DOHH2 (cell line): Measurements from ENCODE around the gene OR4B1.

ENCODE experiments used
- H3F3A ChIP-seq: fragments of 200-600 bp; sonication (generic), shearing (Covaris generic); 2 replicates; pipeline ENCODE4 v1.6.0; 2016; ENCODE audit warnings: antibody characterized with exemption, mild to moderate bottlenecking; ENCODE audit not compliant: control insufficient read depth, insufficient read depth
- H3K27ac ChIP-seq: fragments of 200-600 bp; sonication (generic); 2 replicates; pipeline ENCODE4 v1.5.1; 2014; ENCODE audit warnings: low read depth, mild to moderate bottlenecking, low read length, moderate library complexity
- H3K27me3 ChIP-seq: fragments of 200-600 bp; sonication (generic); 2 replicates; pipeline ENCODE4 v1.6.1; 2014; ENCODE audit warnings: mild to moderate bottlenecking, low read length, mixed read lengths; ENCODE audit not compliant: control insufficient read depth
- H3K36me3 ChIP-seq: fragments of 200-600 bp; sonication (generic); 2 replicates; pipeline ENCODE4 v1.6.1; 2014; ENCODE audit warnings: mild to moderate bottlenecking, low read length, moderate library complexity, mixed read lengths; ENCODE audit not compliant: control insufficient read depth
- H3K4me1 ChIP-seq: fragments of 200-600 bp; sonication (generic); 2 replicates; pipeline ENCODE4 v1.6.1; 2014; ENCODE audit warnings: mild to moderate bottlenecking, low read length, mixed read lengths; ENCODE audit not compliant: control insufficient read depth
- H3K4me2 ChIP-seq: fragments of 200-600 bp; sonication (generic); 2 replicates; pipeline ENCODE4 v1.6.0; 2014; ENCODE audit warnings: mild to moderate bottlenecking, low read length, moderate library complexity
- H3K4me3 ChIP-seq: fragments of 200-600 bp; sonication (generic); 2 replicates; pipeline ENCODE4 v1.5.1; 2014; ENCODE audit warnings: mild to moderate bottlenecking, low read length, mixed read lengths
- H3K79me2 ChIP-seq: fragments of 200-600 bp; sonication (generic); 2 replicates; pipeline ENCODE4 v1.6.1; 2014; ENCODE audit warnings: mild to moderate bottlenecking, low read length, mixed read lengths; ENCODE audit not compliant: control insufficient read depth
- H3K9me2 ChIP-seq: fragments of 200-600 bp; sonication (generic); replicated peaks from 2 replicates; pipeline ENCODE4 v1.6.1; 2014; ENCODE audit warnings: mild to moderate bottlenecking, low read length, mixed read lengths; ENCODE audit not compliant: control insufficient read depth
- H3K9me3 ChIP-seq: fragments of 200-600 bp; sonication (generic); 2 replicates; pipeline ENCODE4 v1.6.1; 2014; ENCODE audit warnings: antibody characterized with exemption, low read length, mixed read lengths; ENCODE audit not compliant: control insufficient read depth, insufficient read depth
- H4K20me1 ChIP-seq: fragments of 200-600 bp; sonication (generic); 2 replicates; pipeline ENCODE4 v1.6.0; 2014; ENCODE audit warnings: low read depth, mild to moderate bottlenecking, antibody characterized with exemption, low read length, moderate library complexity; ENCODE audit not compliant: control insufficient read depth, insufficient read depth
- CTCF ChIP-seq: fragments of 200-600 bp; sonication (generic); IDR thresholded peaks from one replicate; pipeline ENCODE4 v1.5.1; 2014; ENCODE audit warnings: antibody characterized with exemption, mild to moderate bottlenecking, low read depth, low read length; ENCODE audit not compliant: poor library complexity, severe bottlenecking
- EZH2phosphoT487 ChIP-seq: fragments of 200-600 bp; sonication (generic); IDR thresholded peaks from 2 replicates; pipeline ENCODE4 v1.6.1; 2017; ENCODE audit warnings: borderline replicate concordance, mild to moderate bottlenecking, antibody characterized with exemption, low read length, moderate library complexity, mixed read lengths

OR4B1 gene

DNA sequence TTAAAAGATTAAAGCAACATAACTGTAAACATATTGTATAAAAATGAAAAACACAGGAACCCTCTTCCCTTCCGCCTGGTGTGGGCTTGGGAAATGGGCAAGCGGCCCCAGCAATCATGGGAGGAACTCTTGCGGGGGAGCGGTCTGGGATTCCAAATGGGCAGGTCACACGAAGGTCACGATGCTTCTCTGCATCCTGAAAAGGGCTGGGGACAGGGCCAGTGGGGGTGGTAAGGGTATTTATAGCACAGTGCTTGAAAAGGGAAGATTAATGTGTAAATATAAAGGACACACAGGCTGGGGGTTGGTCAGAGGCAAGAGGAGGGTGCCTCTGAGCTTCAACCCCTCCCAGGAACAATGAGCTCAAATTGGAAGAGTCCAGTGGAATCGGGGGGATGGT lies 46.9 kb upstream of the OR4B1 start:
- no peaks in the 10 kb centered on the region for H3F3A ChIP-seq
- H3K9me3 ChIP-seq = no peaks in the 10 kb centered on the region
- H3K4me3 ChIP-seq = no peak overlapping the region
- no peaks in the 10 kb centered on the region for H3K9me2 ChIP-seq
- H3K4me2 ChIP-seq = no peak overlapping the region
- H3K27me3 ChIP-seq = no peaks in the 10 kb centered on the region
- H3K27ac ChIP-seq = no peak overlapping the region
- H4K20me1 ChIP-seq = no peaks in the 10 kb centered on the region
- no peaks in the 10 kb centered on the region for H3K79me2 ChIP-seq
- peaks cover 12% of the 10 kb centered on the region for H3K4me1 ChIP-seq
- TF ChIP-seq EZH2phosphoT487 = no peak
- TF ChIP-seq CTCF = no peak
- H3K36me3 ChIP-seq = no peaks in the 10 kb centered on the region

- peaks cover 12% of the 10 kb centered on the region for H3K4me1 ChIP-seq
- no peak overlapping the region; the same call in 1 of the 2 replicates for H3K4me2 ChIP-seq
- H3K27me3 ChIP-seq = no peaks in the 10 kb centered on the region
- no peak overlapping the region for H3K4me3 ChIP-seq
- H3K36me3 ChIP-seq = no peaks in the 10 kb centered on the region
- no peak for TF ChIP-seq CTCF
- no peak for TF ChIP-seq EZH2phosphoT487
- no peaks in the 10 kb centered on the region for H4K20me1 ChIP-seq
- H3K79me2 ChIP-seq = no peaks in the 10 kb centered on the region
- H3K9me3 ChIP-seq = no peaks in the 10 kb centered on the region
- no peak overlapping the region for H3K27ac ChIP-seq
- no peaks in the 10 kb centered on the region for H3K9me2 ChIP-seq
- no peaks in the 10 kb centered on the region for H3F3A ChIP-seq
Measured at GRCh38 chr11:48170241-48171233, 46.1 kb upstream of the OR4B1 start.

GRCh38 chr11:48172818-48173609 lies 43.6 kb upstream of the OR4B1 start:
- Histone ChIP-seq H3K9me3 (no peaks in the 10 kb centered on the region), H3K4me2 (no peak overlapping the region), H3K27ac (no peak overlapping the region), H4K20me1 (no peaks in the 10 kb centered on the region), H3K27me3 (no peaks in the 10 kb centered on the region), H3K4me3 (no peak overlapping the region), H3K36me3 (no peaks in the 10 kb centered on the region), H3K4me1 (peaks cover 12% of the 10 kb centered on the region), H3F3A (no peaks in the 10 kb centered on the region), H3K79me2 (no peaks in the 10 kb centered on the region), H3K9me2 (no peaks in the 10 kb centered on the region)
- TF ChIP-seq CTCF = peak; percentile 83
- no peak for TF ChIP-seq EZH2phosphoT487
